ENCODE results near the gene HP1BP3. TPM values are rescaled to one million over a fixed set of nuclear protein-coding genes. Genes with fewer than 3 reads are reported as not detected.

HP1BP3 gene
- total RNA-seq, 1 experiment from 2014 or later, result 263 TPM

- ChIA-PET CTCF (no interaction called here), POLR2A (no interaction called here)
- in situ Hi-C loops (cut with HindIII; ENCODE audit: low pct_unique_long_range_greater_than_20kb, low sequenced_read_pairs), result no loop called here
- Histone ChIP-seq H3K27me3 (ENCODE audit: control insufficient read depth, insufficient read depth, low read length) (no peaks in the 10 kb centered on the region), H3K9me3 (ENCODE audit: control insufficient read depth, insufficient read depth, low read depth, low read length) (no peaks in the 10 kb centered on the region), H3K4me3 (ENCODE audit: low read depth in 2 of 2, low read length in 2 of 2) (no peak overlapping the region), H3K36me3 (ENCODE audit: control insufficient read depth, insufficient read depth, low read length) (peaks cover 57% of the 10 kb centered on the region), H3K4me1 (ENCODE audit: control insufficient read depth, insufficient read depth, low read length) (no peaks in the 10 kb centered on the region), H3K27ac (ENCODE audit: low read length) (no peak overlapping the region)
- DNase-seq (ENCODE audit: low read depth, low spot score), result no peak
- BruUV-seq (replicated peaks), result no TSS peak
- TF ChIP-seq TCF7L2 (IDR thresholded peaks at IDR 0.05; ENCODE audit: low read depth, low read length) (no peak), SIN3A (IDR thresholded peaks at IDR 0.05; ENCODE audit: borderline replicate concordance, insufficient read depth, low read depth, low read length) (no peak), POLR2AphosphoS5 (IDR thresholded peaks at IDR 0.05; ENCODE audit: low read depth, low read length) (no peak), CTCF (IDR thresholded peaks at IDR 0.05) (no peak), REST (IDR thresholded peaks at IDR 0.05; ENCODE audit: insufficient read depth in 1 of 2, low read depth in 2 of 2, low read length in 1 of 2) (no peak)
- intact Hi-C loops (cut with micrococcal nuclease; ENCODE audit: unreplicated experiment), result no loop called here
- no peak for ATAC-seq
These were observed 15.3 kb downstream of the HP1BP3 start for GRCh38 chr1:20771780-20772179.

- Histone ChIP-seq H3K9me3 (ENCODE audit: control insufficient read depth, insufficient read depth, low read depth, low read length) (no peaks in the 10 kb centered on the region), H3K27me3 (ENCODE audit: control insufficient read depth, insufficient read depth, low read length) (no peaks in the 10 kb centered on the region), H3K4me1 (ENCODE audit: control insufficient read depth, insufficient read depth, low read length) (no peaks in the 10 kb centered on the region), H3K36me3 (ENCODE audit: control insufficient read depth, insufficient read depth, low read length) (peaks cover 52% of the 10 kb centered on the region), H3K4me3 (ENCODE audit: low read depth in 2 of 2, low read length in 2 of 2) (no peak overlapping the region), H3K27ac (ENCODE audit: low read length) (no peak overlapping the region)
- BruUV-seq (replicated peaks), result no TSS peak
- TF ChIP-seq TCF7L2 (IDR thresholded peaks at IDR 0.05; ENCODE audit: low read depth, low read length) (no peak), CTCF (IDR thresholded peaks at IDR 0.05) (no peak), POLR2AphosphoS5 (IDR thresholded peaks at IDR 0.05; ENCODE audit: low read depth, low read length) (no peak), REST (IDR thresholded peaks at IDR 0.05; ENCODE audit: insufficient read depth in 1 of 2, low read depth in 2 of 2, low read length in 1 of 2) (no peak), SIN3A (IDR thresholded peaks at IDR 0.05; ENCODE audit: borderline replicate concordance, insufficient read depth, low read depth, low read length) (no peak)
- in situ Hi-C loops (cut with HindIII; ENCODE audit: low pct_unique_long_range_greater_than_20kb, low sequenced_read_pairs) (no loop called here), intact Hi-C loops (cut with micrococcal nuclease; ENCODE audit: unreplicated experiment) (no loop called here)
- DNase-seq (ENCODE audit: low read depth, low spot score), result no peak
- no peak for ATAC-seq
- POLR2A ChIA-PET, result interaction anchor here (0.6 kb wide), 1 partner anchor 74 kb away, joined by 3 read pairs; no protein-coding TSS in a partner anchor
- CTCF ChIA-PET, result interaction anchor here (0.6 kb wide), 1 partner anchor 11 kb away, joined by 3 read pairs; no protein-coding TSS in a partner anchor
These were observed 16.6 kb downstream of the HP1BP3 start for GRCh38 chr1:20770314-20771087.

Measured in Panc1 (cell line).